Parathyroid adenoma (tissue), 2 donors: ENCODE data around the gene ZNF770.

ENCODE experiments used
- H2AFZ ChIP-seq: fragments of 300-600 bp; sonication (generic); one replicate; pipeline ENCODE4 v1.7.0; 2017; ENCODE audit warnings: antibody characterized with exemption, mild to moderate bottlenecking
- H3K27ac ChIP-seq: fragments of 300-600 bp; sonication (generic); one replicate; pipeline ENCODE4 v1.7.0; 2017
- H3K27me3 ChIP-seq: fragments of 300-600 bp; sonication (generic); one replicate; pipeline ENCODE4 v1.7.0; 2017; ENCODE audit warnings: low read length; ENCODE audit not compliant: control insufficient read depth, insufficient read depth
- H3K36me3 ChIP-seq: fragments of 300-600 bp; sonication (generic); one replicate; pipeline ENCODE4 v1.7.0; 2017; ENCODE audit warnings: low read length; ENCODE audit not compliant: control insufficient read depth, insufficient read depth
- H3K4me1 ChIP-seq: fragments of 300-600 bp; sonication (generic); one replicate; pipeline ENCODE4 v1.7.0; 2017; ENCODE audit warnings: control low read depth
- H3K4me2 ChIP-seq: fragments of 300-600 bp; sonication (generic); one replicate; pipeline ENCODE4 v1.7.0; 2017; ENCODE audit warnings: low read length
- H3K4me3 ChIP-seq: fragments of 300-600 bp; sonication (generic); one replicate; pipeline ENCODE4 v1.7.0; 2017; ENCODE audit warnings: low read depth, low read length
- H3K79me2 ChIP-seq: fragments of 300-600 bp; sonication (generic); one replicate; pipeline ENCODE4 v1.7.0; 2017; ENCODE audit warnings: control low read depth
- H3K9ac ChIP-seq: fragments of 300-600 bp; sonication (generic); one replicate; pipeline ENCODE4 v1.7.0; 2017; ENCODE audit warnings: mild to moderate bottlenecking
- H3K9me3 ChIP-seq: fragments of 300-600 bp; sonication (generic); one replicate; pipeline ENCODE4 v1.7.0; 2017; ENCODE audit warnings: low read length; ENCODE audit not compliant: control insufficient read depth
- TF ChIP-seq, protein P1 (sequence below): fragments of 300-600 bp; sonication (generic); IDR thresholded peaks from one replicate; pipeline ENCODE4 v1.7.0; 2017; ENCODE audit warnings: antibody characterized with exemption, mild to moderate bottlenecking
- donor health status: primary hyperparathyroidism.

Gene ZNF770

GRCh38 chr15:34969340-34970097 lies 18.6 kb downstream of the ZNF770 start, which contains the start of gene AQR:
AQR (minus strand) TSS chr15:34969742; CDS start chr15:34969613, 129 bp downstream.
- Histone ChIP-seq H3K9me3 (no peaks in the 10 kb centered on the region), H3K27ac (peak within 1 kb of the TSS; percentile 59), H3K27me3 (no peaks in the 10 kb centered on the region), H2AFZ (peak within 1 kb of the TSS; percentile 90), H3K36me3 (no peaks in the 10 kb centered on the region), H3K79me2 (peaks cover 15% of the 10 kb centered on the region), H3K4me3 (peak within 1 kb of the TSS; percentile 87), H3K4me2 (peak within 1 kb of the TSS; percentile 72), H3K9ac (peak within 1 kb of the TSS; percentile 7), H3K4me1 (no peaks in the 10 kb centered on the region)
- TF ChIP-seq, protein P1, sequence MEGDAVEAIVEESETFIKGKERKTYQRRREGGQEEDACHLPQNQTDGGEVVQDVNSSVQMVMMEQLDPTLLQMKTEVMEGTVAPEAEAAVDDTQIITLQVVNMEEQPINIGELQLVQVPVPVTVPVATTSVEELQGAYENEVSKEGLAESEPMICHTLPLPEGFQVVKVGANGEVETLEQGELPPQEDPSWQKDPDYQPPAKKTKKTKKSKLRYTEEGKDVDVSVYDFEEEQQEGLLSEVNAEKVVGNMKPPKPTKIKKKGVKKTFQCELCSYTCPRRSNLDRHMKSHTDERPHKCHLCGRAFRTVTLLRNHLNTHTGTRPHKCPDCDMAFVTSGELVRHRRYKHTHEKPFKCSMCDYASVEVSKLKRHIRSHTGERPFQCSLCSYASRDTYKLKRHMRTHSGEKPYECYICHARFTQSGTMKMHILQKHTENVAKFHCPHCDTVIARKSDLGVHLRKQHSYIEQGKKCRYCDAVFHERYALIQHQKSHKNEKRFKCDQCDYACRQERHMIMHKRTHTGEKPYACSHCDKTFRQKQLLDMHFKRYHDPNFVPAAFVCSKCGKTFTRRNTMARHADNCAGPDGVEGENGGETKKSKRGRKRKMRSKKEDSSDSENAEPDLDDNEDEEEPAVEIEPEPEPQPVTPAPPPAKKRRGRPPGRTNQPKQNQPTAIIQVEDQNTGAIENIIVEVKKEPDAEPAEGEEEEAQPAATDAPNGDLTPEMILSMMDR: peak; percentile 90

DNA sequence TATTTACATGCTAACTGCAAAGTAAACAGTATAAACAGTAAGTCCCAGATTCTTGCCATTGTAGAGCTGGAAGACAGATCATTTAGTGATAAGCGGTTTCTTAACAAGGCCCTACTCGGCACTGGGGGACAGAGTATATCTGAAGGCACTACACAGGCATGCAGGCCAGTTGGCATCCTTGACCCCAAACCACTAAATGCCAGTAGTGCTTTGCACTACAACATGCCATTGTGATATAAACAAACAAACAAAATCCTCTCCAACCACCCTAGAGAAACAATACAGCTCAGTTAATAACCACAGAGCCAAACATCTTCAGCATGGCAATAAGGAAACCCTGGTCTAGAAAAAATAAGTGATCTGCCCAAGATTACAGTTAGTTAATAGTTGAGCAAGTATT lies 23.8 kb downstream of the ZNF770 start:
- no peak overlapping the region for H3K27ac ChIP-seq
- H3K27me3 ChIP-seq: no peaks in the 10 kb centered on the region
- H3K36me3 ChIP-seq: no peaks in the 10 kb centered on the region
- H3K4me3 ChIP-seq: no peak overlapping the region
- H3K79me2 ChIP-seq: peaks cover 15% of the 10 kb centered on the region
- no peak overlapping the region for H2AFZ ChIP-seq
- TF ChIP-seq, protein P1: no peak
- no peaks in the 10 kb centered on the region for H3K9me3 ChIP-seq
- no peak overlapping the region for H3K9ac ChIP-seq
- no peak overlapping the region for H3K4me2 ChIP-seq
- H3K4me1 ChIP-seq: no peaks in the 10 kb centered on the region

DNA sequence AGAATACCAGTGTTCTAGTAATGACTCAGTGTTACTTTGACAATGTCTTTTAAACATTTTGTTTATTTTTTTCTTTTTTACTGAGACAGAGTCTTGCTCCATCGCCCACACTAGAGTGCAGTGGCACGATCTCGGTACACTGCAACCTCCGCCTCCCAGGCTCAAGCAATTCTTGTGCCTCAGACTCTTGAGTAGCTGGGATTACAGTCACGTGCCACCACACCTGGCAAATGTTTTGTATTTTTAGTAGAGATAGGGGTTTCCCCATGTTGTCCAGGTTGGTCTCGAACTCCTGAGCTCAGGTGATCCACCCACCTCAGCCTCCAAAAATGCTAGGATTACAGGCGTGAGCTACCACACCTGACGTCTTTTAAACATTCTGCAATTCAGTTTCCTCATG lies 34.2 kb downstream of the ZNF770 start:
- Histone ChIP-seq H3K79me2 (no peaks in the 10 kb centered on the region), H3K27me3 (no peaks in the 10 kb centered on the region), H3K4me3 (no peak overlapping the region), H3K4me1 (no peaks in the 10 kb centered on the region), H3K27ac (no peak overlapping the region), H3K9ac (no peak overlapping the region), H3K36me3 (no peaks in the 10 kb centered on the region), H3K9me3 (no peaks in the 10 kb centered on the region), H2AFZ (no peak overlapping the region), H3K4me2 (no peak overlapping the region)
- TF ChIP-seq, protein P1: no peak

DNA sequence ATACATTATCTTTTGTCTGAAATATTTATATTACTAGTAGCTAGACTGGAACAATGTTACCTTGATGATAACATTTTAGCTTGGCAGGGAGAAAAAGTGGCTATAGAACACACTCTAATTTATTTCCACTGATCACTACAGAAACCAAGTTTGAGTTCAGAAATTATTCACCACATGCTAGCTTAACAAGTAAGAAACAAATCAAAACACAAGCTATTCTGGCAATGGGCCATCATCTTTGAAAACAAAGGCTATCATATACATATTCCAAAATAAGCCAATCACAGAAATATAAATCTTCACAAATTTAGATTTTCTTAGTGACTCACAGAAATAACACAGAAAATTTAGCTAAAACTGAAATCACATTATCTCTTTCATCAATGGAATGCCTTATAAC lies 35.6 kb downstream of the ZNF770 start:
- H3K9ac ChIP-seq: no peak overlapping the region
- no peaks in the 10 kb centered on the region for H3K36me3 ChIP-seq
- no peak overlapping the region for H3K27ac ChIP-seq
- no peak overlapping the region for H3K4me3 ChIP-seq
- H2AFZ ChIP-seq: no peak overlapping the region
- TF ChIP-seq, protein P1: no peak
- no peaks in the 10 kb centered on the region for H3K4me1 ChIP-seq
- no peaks in the 10 kb centered on the region for H3K27me3 ChIP-seq
- no peaks in the 10 kb centered on the region for H3K9me3 ChIP-seq
- no peaks in the 10 kb centered on the region for H3K79me2 ChIP-seq
- H3K4me2 ChIP-seq: no peak overlapping the region

GRCh38 chr15:34951993-34952392 lies 36.1 kb downstream of the ZNF770 start:
- no peaks in the 10 kb centered on the region for H3K4me1 ChIP-seq
- H3K36me3 ChIP-seq: no peaks in the 10 kb centered on the region
- H3K27me3 ChIP-seq: no peaks in the 10 kb centered on the region

More at GRCh38 chr15:34951993-34952392, 36.1 kb downstream of the ZNF770 start:
- no peaks in the 10 kb centered on the region for H3K79me2 ChIP-seq
- TF ChIP-seq, protein P1: no peak
- no peaks in the 10 kb centered on the region for H3K9me3 ChIP-seq
- H3K9ac ChIP-seq: no peak overlapping the region
- H2AFZ ChIP-seq: no peak overlapping the region
- no peak overlapping the region for H3K4me2 ChIP-seq
- no peak overlapping the region for H3K4me3 ChIP-seq
- H3K27ac ChIP-seq: no peak overlapping the region
